HL-60 (cell line): ENCODE data around the gene AFF1.

Experiments used
- DNase-seq, 2 experiments: peaks; one replicate each; pipeline ENCODE4 v3.0.0-alpha.2; 2010 to 2020; ENCODE audit warnings: low read depth in 1 of 2, low spot score in 1 of 2
- H3K27ac ChIP-seq: fragments of 250-450 bp; sonication (Bioruptor Pico); replicated peaks from 2 replicates; pipeline ENCODE4 v1.5.1; 2020; ENCODE audit warnings: mild to moderate bottlenecking, moderate library complexity
- H3K27me3 ChIP-seq: fragments of 250-450 bp; sonication (Bioruptor Pico); 2 replicates; pipeline ENCODE4 v1.5.1; 2021; ENCODE audit warnings: mild to moderate bottlenecking, moderate library complexity; ENCODE audit not compliant: insufficient read depth, poor library complexity, severe bottlenecking
- H3K4me3 ChIP-seq: replicated peaks from 2 replicates; pipeline ENCODE4 v1.5.1; 2011; ENCODE audit warnings: mild to moderate bottlenecking, control low read depth, low read length; ENCODE audit not compliant: insufficient read depth
- CTCF ChIP-seq: IDR thresholded peaks from one replicate; pipeline ENCODE4 v1.5.1; 2011; ENCODE audit warnings: low read length, control low read depth, inconsistent platforms; ENCODE audit not compliant: insufficient read depth
- GABPA ChIP-seq: IDR thresholded peaks from 2 replicates; pipeline ENCODE4 v1.6.1; 2012; ENCODE audit warnings: low read depth
- POLR2AphosphoS5 ChIP-seq: IDR thresholded peaks from 2 replicates; pipeline ENCODE4 v1.6.1; 2012; ENCODE audit warnings: low read depth
- SPI1 ChIP-seq: IDR thresholded peaks from 2 replicates; pipeline ENCODE4 v1.6.1; 2012; ENCODE audit warnings: low read depth, mild to moderate bottlenecking, borderline replicate concordance
- TF ChIP-seq, protein P1 (sequence below): IDR thresholded peaks from 2 replicates; pipeline ENCODE4 v1.6.1; 2012; ENCODE audit warnings: low read depth; ENCODE audit not compliant: insufficient replicate concordance

AFF1 gene

GRCh38 chr4:87122252-87122651 is 187.4 kb downstream of the AFF1 start:
- TF ChIP-seq CTCF (no peak), POLR2AphosphoS5 (no peak), GABPA (no peak)
- TF ChIP-seq, protein P1, sequence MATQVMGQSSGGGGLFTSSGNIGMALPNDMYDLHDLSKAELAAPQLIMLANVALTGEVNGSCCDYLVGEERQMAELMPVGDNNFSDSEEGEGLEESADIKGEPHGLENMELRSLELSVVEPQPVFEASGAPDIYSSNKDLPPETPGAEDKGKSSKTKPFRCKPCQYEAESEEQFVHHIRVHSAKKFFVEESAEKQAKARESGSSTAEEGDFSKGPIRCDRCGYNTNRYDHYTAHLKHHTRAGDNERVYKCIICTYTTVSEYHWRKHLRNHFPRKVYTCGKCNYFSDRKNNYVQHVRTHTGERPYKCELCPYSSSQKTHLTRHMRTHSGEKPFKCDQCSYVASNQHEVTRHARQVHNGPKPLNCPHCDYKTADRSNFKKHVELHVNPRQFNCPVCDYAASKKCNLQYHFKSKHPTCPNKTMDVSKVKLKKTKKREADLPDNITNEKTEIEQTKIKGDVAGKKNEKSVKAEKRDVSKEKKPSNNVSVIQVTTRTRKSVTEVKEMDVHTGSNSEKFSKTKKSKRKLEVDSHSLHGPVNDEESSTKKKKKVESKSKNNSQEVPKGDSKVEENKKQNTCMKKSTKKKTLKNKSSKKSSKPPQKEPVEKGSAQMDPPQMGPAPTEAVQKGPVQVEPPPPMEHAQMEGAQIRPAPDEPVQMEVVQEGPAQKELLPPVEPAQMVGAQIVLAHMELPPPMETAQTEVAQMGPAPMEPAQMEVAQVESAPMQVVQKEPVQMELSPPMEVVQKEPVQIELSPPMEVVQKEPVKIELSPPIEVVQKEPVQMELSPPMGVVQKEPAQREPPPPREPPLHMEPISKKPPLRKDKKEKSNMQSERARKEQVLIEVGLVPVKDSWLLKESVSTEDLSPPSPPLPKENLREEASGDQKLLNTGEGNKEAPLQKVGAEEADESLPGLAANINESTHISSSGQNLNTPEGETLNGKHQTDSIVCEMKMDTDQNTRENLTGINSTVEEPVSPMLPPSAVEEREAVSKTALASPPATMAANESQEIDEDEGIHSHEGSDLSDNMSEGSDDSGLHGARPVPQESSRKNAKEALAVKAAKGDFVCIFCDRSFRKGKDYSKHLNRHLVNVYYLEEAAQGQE, result no peak
- Histone ChIP-seq H3K27me3 (no peaks in the 10 kb centered on the region), H3K4me3 (no peak overlapping the region), H3K27ac (no peak overlapping the region)
- peak in 1 of 2 experiments; percentile 76 for DNase-seq

DNA sequence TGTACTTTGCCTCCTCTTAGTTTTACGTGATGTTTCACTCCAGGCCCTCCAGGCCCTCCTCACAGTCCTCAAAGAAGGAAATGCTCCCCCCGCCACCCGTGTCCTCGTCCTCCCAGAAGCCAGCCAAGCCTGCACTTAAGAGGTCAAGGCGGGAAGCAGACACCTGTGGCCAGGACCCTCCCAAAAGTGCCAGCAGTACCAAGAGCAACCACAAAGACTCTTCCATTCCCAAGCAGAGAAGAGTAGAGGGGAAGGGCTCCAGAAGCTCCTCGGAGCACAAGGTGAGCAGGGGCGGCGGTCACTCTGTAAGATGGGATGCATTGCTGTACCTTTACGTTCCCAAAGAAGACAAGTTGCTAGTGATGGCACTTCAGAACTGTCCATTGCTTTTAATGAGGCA is 191.2 kb downstream of the AFF1 start:
- no peak overlapping the region for H3K27ac ChIP-seq
- H3K4me3 ChIP-seq, result no peak overlapping the region
- no peaks in the 10 kb centered on the region for H3K27me3 ChIP-seq
- no peak for DNase-seq
- no peak for TF ChIP-seq GABPA
- TF ChIP-seq CTCF, result no peak
- TF ChIP-seq SPI1, result no peak
- TF ChIP-seq, protein P1, result no peak
- no peak for TF ChIP-seq POLR2AphosphoS5

- TF ChIP-seq, protein P1, result no peak
- TF ChIP-seq POLR2AphosphoS5 (no peak), CTCF (no peak), GABPA (no peak), SPI1 (no peak)
- Histone ChIP-seq H3K27me3 (no peaks in the 10 kb centered on the region), H3K4me3 (no peak overlapping the region), H3K27ac (no peak overlapping the region)
- no peak for DNase-seq
Observed at GRCh38 chr4:87128006-87128705, 193.3 kb downstream of the AFF1 start.
